GM19239 (cell line): Measurements from ENCODE around the gene RET.

ENCODE experiments used
- DNase-seq: peaks from one replicate; pipeline ENCODE4 v3.0.0; 2011; ENCODE audit warnings: low spot score; ENCODE audit not compliant: insufficient read length
- FAIRE-seq: peaks from 2 replicates; lab custom pipeline; 2011; peaks lifted over from hg19 to GRCh38; lab: Jason Lieb, UNC

The RET gene

GRCh38 chr10:43076876-43077420, at the start of gene RET:
Gene RET, plus strand, starts transcription at chr10:43077069. Its CDS starts 190 bp downstream, at chr10:43077259.
- no peak for FAIRE-seq
- DNase-seq, result no peak

GRCh38 chr10:43027331-43027955, 49.4 kb upstream of the RET start:
- FAIRE-seq, result no peak
- DNase-seq, result no peak

GRCh38 chr10:43028143-43028542, 48.7 kb upstream of the RET start:
- DNase-seq, result no peak
- no peak for FAIRE-seq

GRCh38 chr10:43029043-43029442, 47.8 kb upstream of the RET start:
- DNase-seq (no peak), FAIRE-seq (no peak)

GRCh38 chr10:43032613-43033012, 44.3 kb upstream of the RET start:
- DNase-seq, result no peak
- no peak for FAIRE-seq

- DNase-seq, result no peak
- no peak for FAIRE-seq
Measured at GRCh38 chr10:43035800-43036199, 41.1 kb upstream of the RET start.

- DNase-seq (no peak), FAIRE-seq (no peak)
Measured at GRCh38 chr10:43036481-43037428, 40.1 kb upstream of the RET start.

GRCh38 chr10:43037440-43037839, 39.4 kb upstream of the RET start:
- FAIRE-seq (no peak), DNase-seq (no peak)

- DNase-seq, result no peak
- FAIRE-seq, result no peak
Measured at GRCh38 chr10:43037942-43038782, 38.7 kb upstream of the RET start.

GRCh38 chr10:43038783-43039623, 37.9 kb upstream of the RET start:
- DNase-seq, result no peak
- no peak for FAIRE-seq

GRCh38 chr10:43039624-43040481, 37.0 kb upstream of the RET start:
- no peak for FAIRE-seq
- no peak for DNase-seq

GRCh38 chr10:43040482-43041256, 36.2 kb upstream of the RET start:
- FAIRE-seq, result no peak
- no peak for DNase-seq

- FAIRE-seq (no peak), DNase-seq (no peak)
Measured at GRCh38 chr10:43041422-43042342, 35.2 kb upstream of the RET start.

GRCh38 chr10:43042503-43043341, 34.1 kb upstream of the RET start:
- DNase-seq (no peak), FAIRE-seq (no peak)

GRCh38 chr10:43043342-43043772, 33.5 kb upstream of the RET start:
- FAIRE-seq (no peak), DNase-seq (no peak)
